HG02981 (cell line): Measurements from ENCODE around the gene BPIFB2.

ENCODE experiments used
- ATAC-seq: cut with Tn5 transposase; IDR thresholded peaks from one replicate; pipeline ENCODE4 v1.9.1; 2021; ENCODE audit warnings: mild to moderate bottlenecking, moderate library complexity; ENCODE audit not compliant: unreplicated experiment

Gene BPIFB2

DNA sequence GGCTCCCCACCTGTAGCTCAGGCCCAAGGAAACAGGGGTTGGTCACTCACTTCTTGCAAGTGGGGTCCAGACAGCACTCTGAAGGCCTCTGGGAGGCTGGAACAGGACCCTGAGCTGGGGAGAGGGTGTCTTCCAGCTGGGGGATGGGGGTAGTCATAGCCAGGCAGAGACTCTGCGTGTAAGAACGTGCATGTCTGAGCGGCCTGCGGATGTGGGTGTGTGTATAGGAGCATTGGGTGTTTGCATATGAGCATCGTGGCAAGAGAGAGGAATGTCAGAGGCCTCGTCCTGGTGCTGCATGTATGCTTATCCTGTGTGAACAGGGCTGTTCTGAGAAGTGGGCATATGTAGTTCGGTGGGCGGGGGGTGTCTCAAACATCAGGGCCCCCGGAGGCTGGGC, 58.3 kb downstream of the BPIFB2 start:
- no peak for ATAC-seq

DNA sequence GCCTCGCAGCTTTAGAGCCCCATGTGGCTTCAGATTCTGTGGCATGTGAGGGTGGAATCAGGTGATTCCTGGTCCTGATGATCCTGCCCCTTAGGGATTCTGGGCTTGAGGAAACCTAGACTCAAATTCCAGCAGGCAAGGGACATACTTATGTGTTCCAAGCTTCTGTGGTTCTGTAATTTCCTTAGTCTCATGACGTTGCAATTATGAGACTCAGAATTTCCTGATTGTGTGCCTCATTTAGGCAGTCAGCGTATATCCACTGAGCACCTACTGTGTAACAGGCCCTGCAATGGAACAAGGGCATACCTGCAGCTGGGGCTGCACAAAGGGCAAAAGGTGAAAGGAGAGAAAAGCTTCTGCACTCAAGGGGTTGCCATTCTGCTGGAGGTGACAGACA, 60.3 kb downstream of the BPIFB2 start:
- ATAC-seq, result no peak

GRCh38 chr20:33068251-33068939, 60.9 kb downstream of the BPIFB2 start:
- no peak for ATAC-seq

DNA sequence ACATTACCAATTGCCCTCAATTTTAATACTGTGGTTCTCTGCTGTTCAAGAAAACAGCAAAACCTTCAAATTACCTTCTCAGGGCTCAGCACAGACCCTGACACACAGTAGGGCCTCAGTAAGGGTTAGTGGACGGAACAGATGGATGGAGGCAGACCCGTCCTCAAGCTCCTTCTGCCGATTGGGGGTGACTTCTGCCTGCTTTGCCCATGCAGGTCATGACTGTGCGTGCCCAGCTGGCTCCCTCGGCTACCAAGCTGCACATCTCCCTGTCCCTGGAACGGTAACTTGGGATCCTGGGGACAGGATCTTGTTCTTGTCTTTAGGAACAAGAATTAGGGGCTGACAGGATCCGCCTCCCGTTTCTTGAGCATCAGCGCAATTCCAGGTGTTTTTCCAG, 62.2 kb downstream of the BPIFB2 start:
- ATAC-seq, result no peak

GRCh38 chr20:33070111-33071053, 62.9 kb downstream of the BPIFB2 start:
- no peak for ATAC-seq

DNA sequence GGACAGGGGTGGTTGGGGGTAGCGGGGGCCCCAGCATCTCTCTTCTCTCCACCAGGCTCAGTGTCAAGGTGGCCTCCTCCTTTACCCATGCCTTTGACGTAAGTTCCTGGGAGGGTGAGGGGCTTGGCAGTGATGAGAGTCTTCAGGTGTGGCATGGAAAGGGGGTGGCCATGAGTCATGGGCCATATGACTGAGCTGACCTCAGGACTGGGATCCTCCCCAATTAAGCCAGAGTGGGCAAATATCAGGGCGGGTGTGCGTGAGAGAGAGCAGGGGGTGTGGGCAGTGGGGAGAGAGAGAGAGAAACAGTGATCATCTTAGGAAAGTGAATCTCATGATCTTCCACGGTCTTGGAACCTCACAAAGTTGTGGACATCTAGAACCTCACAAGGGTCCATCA, 63.7 kb downstream of the BPIFB2 start:
- ATAC-seq, result no peak

GRCh38 chr20:33072362-33072761, 64.9 kb downstream of the BPIFB2 start:
- no peak for ATAC-seq

GRCh38 chr20:33072813-33073212, 65.3 kb downstream of the BPIFB2 start:
- ATAC-seq, result no peak
